HG03520 (cell line): Measurements from ENCODE around the gene TTC8.
"Not testable (repeated sequence)": the region's sequence is repeated elsewhere in the genome, so short reads cannot be mapped to it uniquely, and the experiment has no call there.

Experiments used
- ATAC-seq: cut with Tn5 transposase; IDR thresholded peaks from one replicate; pipeline ENCODE4 v1.9.1; 2021; ENCODE audit warnings: mild to moderate bottlenecking, moderate library complexity; ENCODE audit not compliant: unreplicated experiment

Gene TTC8

DNA sequence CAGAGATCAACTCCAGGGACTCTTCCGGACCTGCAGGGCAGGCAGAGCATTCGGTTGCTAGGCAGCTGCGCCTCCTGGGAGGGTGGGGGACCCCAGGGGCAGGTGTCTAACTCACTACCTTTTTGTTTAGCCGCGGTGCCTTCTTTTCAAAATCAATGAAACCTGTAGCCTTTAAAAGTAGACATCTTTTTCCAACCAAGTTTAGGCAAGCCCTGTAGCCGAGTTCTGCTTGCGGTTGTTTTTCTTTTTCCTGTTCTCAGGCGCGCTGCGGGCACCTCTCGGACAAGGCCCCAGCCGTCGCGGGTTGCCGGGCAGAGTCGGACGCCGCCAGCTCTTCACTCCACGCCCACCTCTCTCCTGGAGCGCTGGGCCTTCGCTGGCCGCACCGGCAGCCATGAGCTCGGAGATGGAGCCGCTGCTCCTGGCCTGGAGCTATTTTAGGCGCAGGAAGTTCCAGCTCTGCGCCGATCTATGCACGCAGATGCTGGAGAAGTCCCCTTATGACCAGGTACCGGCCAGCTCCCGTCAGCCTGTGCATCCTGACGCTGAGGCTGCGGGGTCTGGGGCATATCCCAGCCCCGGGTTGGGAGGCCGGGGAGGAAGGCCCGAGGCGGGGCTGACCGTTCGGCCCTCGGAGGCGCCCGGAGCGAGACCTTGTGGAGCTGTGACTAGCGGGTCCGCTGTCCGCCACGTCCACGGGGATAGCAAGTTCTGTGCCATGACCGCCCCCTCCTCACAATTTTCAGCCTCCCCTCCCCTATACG lies at the start of gene TTC8:
Gene TTC8, plus strand, starts transcription at position 338 of the 764 bp plus-strand sequence. Its CDS starts 57 bp downstream, at position 395.
- ATAC-seq = peak; percentile 97

DNA sequence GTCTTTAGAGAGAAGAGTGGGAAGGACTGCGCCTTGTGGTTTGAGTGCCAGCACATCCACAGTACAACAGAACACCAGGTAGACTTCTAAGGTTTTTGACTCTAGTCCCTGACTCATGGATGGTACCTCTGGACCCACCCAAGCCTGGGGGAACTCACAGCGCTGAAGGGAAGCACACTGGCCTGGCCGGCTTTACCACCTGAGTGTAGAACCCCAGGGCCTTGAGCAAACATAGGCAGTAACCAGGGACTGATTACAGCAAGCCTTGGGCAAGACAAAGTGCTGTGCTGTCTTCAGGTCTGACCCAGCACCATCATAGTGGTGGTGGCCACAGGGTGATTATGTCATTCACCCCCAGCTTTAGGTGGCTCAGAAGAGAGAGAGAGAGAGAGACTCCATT lies 48.9 kb upstream of the TTC8 start:
- ATAC-seq = no peak

DNA sequence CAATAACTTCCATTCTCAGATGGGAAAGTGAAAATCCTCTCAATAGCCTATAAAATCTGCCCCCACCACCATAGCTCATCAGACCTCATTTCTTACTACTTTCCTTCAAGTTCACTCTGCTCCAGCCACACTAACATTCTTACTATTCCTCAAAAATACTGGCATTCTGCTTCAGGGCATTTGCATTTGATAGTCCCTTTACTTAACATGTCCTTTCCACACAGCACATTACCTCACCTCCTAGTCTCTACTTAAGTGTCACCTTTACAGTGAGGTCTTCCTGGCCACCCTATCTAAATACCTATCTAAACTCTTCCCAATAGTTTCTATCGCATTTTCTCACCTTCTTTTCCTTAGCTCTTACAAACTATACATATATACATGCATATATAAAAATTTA lies 38.5 kb upstream of the TTC8 start:
- no peak for ATAC-seq

DNA sequence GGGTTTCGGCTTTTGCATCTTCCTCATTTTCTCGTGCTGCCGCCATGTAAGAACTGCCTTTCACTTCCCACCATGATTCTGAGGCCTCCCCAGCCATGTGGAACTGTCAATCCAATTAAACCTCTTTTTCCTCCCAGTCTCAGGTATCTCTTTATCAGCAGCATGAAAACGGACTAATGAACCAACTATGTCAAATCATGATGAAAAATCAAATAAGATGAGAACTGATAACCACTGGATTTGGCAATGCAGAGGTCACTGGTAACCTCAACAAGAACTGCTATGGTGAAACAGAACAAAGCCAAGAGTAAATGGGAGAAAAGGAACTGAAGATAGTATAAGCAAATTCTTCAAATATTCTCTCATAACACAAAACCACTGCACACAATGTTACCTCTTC lies 37.7 kb upstream of the TTC8 start:
- ATAC-seq = no peak

DNA sequence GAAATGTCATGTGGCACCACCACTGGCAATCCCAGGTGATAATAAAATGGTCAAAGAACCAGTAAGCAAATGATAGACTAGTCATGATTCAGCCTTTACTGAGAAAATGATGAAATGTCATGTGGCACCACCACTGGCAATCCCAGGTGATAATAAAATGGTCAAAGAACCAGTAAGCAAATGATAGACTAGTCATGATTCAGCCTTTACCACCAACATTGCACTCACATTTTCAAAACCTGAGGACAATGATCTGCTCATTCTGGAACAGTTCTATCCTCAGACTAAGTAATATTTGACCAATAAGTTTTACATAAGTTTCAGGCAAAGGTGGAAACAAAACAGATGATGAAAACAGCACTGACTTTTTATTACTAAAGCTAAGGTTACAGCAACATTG lies 34.9 kb upstream of the TTC8 start:
- not testable (repeated sequence) for ATAC-seq

DNA sequence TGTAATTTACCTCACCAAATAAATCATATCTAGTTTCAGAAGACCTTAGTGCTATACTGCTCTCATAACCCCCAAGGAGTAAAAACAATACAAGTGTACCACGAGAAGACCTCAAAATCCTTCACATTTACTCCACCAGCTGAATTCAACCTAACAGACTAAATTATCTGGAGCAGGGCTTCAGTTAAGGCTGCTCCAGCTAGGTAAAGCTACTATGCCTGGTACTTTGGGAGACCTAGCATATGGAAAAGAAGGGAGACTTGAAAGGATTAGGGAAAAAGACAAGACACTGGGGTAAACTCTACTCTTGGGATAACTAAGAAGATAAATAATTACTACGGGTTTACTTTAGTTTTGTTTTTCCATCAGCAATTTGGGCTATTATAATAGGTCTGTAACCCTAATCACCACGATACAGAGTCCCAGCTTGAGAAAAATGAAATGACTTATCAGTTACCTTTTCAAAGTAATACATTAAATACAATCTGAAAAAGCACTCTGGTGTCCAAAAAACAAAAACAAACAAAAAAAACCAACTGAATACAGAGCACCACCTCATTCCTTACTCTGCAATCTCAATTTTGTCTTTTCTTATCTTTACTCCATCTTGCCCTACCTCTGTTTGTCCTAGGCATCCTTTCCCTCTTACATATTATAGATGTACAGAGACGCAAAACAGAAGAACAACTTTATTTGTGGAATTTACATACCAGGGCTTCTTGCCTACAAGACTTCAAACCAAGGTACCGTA lies 33.8 kb upstream of the TTC8 start:
- no peak for ATAC-seq

DNA sequence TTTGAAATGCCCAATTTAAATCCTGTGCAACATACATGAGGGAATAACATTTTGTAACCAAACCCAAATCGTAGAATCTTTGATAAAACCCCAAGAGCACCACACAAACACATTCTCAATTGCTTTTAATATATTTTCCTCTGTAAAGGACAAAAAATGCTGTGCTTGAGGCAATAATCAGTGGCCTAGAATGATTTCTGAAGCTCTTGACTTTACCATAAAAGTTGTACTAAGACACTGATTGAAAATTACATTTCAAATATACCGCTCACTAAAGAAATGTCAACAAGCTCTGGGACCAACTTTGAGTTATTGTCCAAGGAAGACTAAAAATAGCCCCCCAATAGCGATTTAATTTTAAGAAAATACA lies 33.2 kb upstream of the TTC8 start:
- no peak for ATAC-seq

DNA sequence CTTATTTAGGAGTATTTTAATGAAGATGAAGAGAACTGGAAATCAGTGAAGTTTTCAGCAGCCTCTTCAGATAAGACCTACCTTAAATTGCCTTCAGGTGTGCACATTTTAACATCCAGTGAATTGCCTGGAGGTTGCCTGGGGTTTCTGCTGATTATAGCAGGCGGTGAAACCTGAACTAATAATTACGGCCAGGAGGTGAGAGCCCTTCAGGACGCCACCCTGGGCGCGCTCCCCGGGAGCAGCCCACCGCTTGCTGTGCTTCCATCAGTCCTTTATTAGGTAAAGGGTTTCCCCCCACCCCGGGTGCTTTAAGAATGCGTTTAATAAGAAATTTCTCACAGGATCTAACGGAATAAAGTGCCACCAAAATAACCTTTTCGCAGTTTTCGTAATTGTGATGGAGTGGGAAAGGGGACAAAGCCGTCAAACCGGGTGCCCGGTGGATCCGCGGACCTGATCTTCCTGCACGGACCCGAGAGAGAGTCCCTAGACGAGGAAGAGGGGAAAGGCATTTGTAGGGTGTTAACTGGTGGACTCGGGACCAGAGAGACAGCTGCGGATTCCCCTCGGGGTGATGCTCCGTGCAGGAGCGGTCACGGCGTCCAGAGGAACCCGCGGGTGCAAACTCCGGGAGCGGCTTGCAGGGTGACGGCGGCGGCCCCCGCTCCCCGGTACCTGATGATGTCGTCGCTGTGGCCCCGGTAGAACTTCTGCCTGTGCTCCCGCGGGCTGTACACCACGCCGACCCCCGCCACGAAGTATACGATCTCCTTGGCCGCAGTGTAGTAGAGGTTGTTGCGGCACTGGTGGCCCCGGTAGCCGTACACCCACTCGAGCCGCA lies 32.6 kb upstream of the TTC8 start:
- no peak for ATAC-seq

DNA sequence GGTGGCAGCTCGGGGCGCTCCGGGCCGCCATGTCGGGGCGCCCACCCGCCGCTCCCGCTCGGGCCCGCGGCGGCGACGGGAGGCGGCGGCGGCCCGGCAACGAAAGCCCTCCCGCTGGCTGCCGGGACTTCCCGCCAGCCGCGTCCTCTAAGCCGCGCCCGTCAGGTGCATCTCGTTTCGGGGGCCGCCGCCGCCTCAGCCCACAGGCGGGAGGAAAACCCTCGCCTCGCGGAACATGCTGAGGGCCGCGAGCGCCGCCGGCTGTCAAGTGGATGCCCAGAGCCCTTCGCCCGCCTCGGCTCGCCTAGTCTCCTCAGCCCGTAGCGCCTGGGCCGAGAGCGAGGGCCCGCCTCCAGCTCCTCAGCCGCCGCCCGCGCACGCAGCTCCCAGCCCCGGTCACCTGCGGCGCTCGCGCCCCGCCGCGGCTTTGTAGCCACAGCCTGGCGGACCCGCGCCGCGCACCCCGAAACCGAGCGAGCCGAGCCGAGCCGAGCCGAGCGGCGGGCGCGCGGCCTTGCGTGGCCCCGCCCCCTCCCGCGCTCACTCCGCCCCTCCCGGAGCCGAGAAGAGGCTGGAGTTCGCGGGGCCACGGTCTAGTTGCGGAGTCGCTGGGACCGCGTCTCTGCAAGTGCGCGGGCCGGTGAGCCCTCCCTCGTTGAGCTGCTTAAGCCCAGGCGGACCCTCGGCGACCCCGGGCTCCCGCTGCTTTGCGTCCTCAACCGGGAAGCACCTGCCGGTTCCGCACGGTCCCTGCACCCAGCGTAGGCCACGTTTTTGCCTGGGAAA lies 31.8 kb upstream of the TTC8 start, which contains the start of gene EML5:
Gene EML5, minus strand, starts transcription at position 481 of the 786 bp plus-strand sequence. Its CDS starts 450 bp downstream, at position 31.
- peak; percentile 88 for ATAC-seq

DNA sequence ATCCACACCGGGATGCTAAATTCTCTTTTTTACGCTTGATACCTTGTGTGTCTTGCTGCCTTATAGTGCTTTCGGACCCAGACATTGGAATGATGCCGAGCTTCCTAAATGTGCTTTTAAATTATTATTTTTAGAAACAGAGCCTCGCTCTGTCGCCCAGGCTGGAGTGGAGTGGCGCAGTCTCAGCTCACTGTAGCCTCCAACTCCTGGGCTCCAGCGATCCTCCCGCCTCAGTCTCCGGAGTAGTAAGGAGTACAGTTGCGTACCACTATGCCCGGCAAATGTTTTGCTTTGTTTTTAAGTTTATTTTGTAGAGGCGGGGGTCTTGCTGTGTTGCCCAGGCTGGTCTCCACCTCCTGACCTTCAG lies 31.2 kb upstream of the TTC8 start:
- no peak for ATAC-seq

DNA sequence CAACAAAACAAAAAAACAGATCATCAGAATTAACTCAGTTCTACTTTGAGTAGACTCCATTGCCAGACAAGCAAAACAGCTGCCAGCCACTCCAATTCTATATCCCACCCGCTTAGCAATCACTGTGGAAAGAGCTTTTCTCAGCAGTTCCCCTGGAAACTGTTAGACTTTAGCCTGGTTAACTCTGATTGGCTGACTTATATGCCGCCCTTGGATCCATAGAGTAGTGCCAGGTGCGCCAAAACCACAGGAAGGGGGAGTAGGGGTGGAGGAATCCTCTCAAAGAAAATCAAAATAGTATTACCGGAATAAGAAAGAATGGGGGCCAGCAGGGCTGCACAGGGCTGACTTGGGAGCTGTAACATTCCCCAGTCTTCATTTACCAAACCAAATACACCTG lies 26.3 kb upstream of the TTC8 start:
- ATAC-seq = no peak

DNA sequence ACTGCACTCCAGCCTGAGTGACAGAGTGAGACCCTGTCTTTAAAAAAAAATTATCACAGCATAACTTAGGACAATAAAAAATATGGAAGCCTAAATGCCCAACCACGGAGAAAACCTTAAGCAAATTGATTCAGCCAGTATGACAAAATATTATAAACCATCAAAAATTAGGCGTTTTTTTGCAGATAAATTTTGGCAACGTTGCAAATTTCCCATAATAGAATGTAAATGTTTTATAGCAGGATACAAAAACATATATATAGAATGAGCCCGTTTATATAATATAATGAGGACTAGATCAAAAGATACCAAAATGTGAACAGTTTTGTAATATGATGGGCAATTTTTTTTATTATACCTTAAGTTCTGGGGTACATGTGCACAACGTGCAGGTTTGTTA lies 24.9 kb upstream of the TTC8 start:
- ATAC-seq = no peak

DNA sequence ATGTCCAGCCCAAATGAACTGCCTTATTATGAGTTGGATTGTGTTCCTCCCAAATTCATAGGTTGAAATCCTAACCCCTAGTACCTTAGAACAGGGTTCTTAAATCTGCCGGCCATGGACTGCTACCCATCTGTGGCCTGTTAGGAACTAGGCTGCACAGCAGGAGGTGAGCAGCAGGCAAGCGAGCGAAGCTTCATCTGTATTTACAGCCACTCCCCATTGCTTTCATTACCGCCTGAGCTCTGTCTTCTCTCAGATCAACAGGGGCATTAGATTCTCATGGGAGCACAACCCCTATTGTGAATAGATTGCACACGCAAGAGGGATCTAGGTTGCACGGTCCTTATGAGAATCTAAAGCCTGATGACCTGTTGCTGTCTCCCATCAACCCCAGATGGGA lies 21.9 kb upstream of the TTC8 start:
- no peak for ATAC-seq

DNA sequence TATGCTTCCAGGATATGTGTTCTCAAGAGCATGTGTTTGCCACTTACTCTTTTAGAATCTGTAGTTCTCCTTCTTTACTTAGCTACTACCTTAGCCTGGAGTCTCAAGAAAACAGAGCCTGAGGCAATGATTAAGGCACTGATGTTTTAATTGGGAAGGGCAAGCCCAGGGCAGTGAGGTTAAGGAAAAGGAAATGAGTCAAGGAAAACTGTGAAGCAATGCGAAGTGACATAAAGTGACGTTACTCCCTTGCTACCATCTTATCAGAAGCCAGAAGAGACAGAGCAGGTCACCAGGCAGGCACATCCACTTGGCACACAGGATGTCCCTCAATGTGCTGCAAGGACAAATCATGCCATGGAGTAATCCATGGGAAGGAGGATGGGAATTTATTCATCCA lies 20.4 kb upstream of the TTC8 start:
- no peak for ATAC-seq

DNA sequence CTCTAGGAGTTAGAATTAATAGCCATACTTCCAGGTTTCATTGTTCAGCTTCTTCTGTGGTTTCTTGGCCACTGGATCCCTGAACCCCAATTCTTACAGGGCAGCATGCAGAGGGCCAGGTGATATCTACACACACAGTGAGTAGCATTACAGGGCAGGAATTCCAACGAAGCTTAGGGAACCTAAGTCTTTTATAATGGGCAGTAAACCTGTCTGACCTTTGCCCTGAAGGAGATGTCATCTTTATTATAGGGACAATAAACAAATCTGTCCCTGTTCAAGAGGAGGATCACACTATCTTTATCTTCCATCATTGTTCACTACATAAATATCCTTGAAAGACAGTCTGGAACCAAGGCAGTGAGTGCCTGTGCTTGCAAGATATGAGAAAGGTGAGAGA lies 20.0 kb upstream of the TTC8 start:
- no peak for ATAC-seq

DNA sequence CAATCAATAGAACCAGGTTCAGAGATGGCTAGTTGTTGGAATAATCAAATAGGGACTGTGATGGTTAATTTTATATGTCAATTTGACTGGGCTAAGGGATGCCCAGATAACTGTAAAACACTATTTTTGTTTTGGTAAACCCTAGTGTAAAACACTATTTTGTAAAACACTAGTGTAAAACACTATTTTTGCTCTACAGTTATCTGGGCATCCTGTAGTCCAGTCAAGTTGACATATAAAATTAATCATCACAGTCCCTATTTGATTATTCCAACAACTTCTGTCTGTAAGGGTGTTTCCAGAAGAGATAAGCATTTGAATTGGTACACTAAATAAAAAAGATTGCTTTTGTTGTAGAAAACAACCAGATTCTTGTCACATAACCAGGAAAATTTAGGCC lies 16.1 kb upstream of the TTC8 start:
- no peak for ATAC-seq

DNA sequence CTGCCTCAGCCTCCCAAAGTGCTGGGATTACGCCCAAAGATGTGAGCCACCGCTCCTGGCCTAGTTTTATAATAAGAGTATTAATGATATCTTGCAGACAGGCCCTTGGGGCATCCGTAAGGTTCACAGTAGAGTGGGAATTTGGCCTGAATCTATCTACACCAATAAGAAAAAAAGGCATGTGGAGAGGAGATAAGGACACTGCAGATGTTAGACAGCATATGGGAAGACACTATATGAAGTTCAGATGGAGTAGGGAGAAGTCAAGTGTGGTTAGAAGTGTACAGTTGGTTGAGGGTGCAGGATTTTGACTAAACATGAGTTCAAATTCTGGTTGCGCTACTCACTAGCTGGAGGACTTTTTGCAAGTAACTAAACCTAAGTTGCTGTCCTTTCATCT lies 8.5 kb upstream of the TTC8 start:
- no peak for ATAC-seq

DNA sequence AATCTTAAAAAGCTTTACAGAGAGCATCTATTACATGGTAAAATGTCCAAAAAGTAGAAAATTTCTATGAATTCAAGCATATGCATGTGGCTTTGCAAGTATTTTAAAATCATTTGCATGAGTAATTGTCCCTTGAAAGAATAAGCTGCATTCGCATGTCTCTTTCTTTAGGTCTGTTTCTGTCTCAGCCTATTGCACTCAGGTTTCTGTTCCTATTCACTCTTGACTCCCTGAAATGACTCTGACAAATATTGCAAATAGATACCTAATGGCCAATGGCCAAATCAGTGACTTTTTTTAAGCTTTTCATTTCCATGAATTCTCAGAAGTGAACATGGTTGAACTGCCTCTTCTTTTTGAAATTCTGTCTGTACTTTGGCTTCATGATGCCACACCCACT lies 6.4 kb upstream of the TTC8 start:
- ATAC-seq = peak; percentile 61

DNA sequence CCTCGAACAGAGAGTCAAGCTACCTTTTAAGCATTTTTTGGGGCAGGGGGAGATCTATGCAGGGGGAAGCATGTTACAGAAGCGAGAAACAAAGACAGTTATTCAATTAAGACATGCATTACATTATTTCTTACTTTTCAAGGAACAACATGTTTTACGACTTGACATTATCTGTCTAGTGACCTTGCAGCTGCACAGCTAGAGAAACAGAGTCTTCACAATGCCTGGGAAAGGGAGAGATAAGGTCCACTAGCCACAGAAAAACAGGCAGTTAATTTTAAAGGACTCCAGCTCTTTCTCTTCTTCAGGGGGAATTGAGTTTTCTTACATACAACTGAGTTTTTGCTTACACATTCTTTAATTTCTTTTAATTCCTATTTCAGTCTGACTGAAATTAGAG lies 4.8 kb upstream of the TTC8 start:
- not testable (repeated sequence) for ATAC-seq

DNA sequence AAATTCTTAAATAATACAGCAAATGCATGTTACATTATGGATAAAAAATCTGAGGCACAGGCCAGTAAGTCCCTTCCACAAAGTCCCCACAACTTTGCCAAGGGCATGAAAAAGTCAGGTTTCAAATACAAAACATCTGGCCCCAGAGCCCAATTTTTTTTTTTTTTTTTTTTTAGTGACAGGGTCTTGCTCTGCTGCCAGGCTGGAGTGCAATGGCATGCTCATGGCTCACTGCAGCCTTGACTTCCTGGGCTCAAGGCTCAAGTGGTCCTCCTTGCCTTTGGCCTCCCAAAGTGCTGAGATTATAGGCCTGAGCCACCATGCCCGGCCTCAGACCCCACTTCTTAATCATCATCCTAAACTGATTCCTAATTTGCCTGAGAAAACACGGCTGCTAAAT lies 3.1 kb upstream of the TTC8 start:
- no peak for ATAC-seq

DNA sequence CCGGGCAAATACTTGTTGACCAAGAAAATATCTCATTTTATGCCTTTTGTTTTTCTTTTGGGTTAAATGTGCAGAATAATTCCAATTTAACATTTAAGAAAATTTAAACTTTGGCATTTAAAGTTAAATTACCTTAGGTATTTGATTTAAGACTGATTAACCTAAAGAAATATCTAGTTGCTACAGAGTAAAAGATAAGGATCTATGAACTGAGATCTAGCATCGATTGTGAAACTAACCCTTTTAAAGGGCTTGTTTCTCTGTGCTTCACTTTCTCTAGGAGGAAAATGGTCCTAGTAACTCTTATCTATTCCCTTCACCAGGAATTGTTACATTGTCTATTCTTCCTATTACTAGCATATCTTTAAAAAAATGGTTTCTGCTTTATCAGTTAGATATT lies 2.6 kb upstream of the TTC8 start:
- no peak for ATAC-seq
